Measurements from ENCODE around the gene COL4A1.

The COL4A1 gene

DNA sequence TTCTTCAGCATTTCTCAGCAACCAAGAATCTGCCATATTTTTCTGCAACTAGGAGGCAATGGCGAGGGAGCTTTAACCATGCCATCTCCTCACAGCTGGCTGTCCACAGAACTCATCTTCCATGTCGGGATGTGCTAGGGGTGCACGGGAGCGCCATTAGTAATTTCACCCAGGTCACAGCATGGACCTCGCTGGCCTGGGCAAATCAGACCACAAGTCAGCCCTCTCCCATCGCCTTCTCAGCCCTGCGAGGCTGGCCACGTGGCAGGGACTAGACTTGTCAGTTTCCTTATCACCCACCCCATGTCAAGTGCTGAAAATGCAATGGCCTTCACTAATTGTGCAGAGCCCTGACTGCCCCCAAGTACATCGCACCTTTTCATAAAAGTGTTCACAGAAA is 15.7 kb downstream of the COL4A1 start:
- no peak for DNase-seq (ENCODE audit: insufficient read length, low spot score)
- no peak for TF ChIP-seq POLR2A (IDR thresholded peaks at IDR 0.05; ENCODE audit: low read depth, low read length)
- FAIRE-seq, result no peak

GRCh38 chr13:110290826-110291225 is 16.1 kb downstream of the COL4A1 start:
- FAIRE-seq, result no peak
- TF ChIP-seq POLR2A (IDR thresholded peaks at IDR 0.05; ENCODE audit: low read depth, low read length), result no peak
- DNase-seq (ENCODE audit: insufficient read length, low spot score), result no peak

- no peak for TF ChIP-seq POLR2A (IDR thresholded peaks at IDR 0.05; ENCODE audit: low read depth, low read length)
- DNase-seq (ENCODE audit: insufficient read length, low spot score) (no peak), FAIRE-seq (no peak)
Observed at GRCh38 chr13:110290153-110290552, 16.8 kb downstream of the COL4A1 start.

DNA sequence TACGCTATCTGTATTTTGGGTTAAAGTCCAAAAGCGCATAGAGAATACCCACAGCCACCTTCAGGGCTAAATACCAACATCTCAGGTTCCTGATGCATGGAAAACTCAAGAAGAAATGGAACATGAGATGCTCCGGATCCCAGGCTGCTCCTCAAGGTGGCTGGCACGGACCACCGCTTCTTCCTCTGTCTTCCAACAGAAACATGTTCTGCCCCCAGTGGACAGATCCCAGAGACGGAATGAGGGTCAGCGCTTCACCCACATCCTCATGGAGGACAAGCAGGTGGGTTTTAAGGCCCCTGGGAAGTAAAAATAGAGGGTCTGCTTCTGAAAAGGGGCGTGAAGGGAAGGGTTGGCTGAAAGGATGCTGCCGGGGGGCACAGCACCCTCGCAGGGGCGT is 17.3 kb downstream of the COL4A1 start:
- DNase-seq (ENCODE audit: insufficient read length, low spot score), result no peak
- FAIRE-seq, result no peak
- TF ChIP-seq POLR2A (IDR thresholded peaks at IDR 0.05; ENCODE audit: low read depth, low read length), result no peak

DNA sequence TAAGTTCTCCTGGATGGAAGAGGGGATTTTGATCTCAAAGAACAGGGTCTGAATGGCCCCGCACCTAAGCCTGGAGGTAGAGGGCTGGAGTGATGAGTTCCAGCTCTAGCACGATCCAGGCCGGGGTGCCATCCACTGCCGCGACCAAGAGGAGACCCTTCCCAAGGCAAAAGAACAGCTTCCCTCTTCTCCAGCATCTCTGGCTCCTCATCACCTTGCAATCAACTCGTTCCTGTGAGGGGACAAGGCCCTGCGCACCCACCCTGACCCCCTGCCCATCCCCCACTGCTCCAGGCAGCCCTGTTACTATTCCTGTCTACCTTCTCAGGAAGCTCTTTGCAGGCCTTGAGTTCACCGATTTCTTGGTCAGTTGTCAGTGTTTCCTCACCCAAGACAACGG is 17.8 kb downstream of the COL4A1 start:
- FAIRE-seq (no peak), DNase-seq (ENCODE audit: insufficient read length, low spot score) (no peak)
- TF ChIP-seq POLR2A (IDR thresholded peaks at IDR 0.05; ENCODE audit: low read depth, low read length), result no peak

DNA sequence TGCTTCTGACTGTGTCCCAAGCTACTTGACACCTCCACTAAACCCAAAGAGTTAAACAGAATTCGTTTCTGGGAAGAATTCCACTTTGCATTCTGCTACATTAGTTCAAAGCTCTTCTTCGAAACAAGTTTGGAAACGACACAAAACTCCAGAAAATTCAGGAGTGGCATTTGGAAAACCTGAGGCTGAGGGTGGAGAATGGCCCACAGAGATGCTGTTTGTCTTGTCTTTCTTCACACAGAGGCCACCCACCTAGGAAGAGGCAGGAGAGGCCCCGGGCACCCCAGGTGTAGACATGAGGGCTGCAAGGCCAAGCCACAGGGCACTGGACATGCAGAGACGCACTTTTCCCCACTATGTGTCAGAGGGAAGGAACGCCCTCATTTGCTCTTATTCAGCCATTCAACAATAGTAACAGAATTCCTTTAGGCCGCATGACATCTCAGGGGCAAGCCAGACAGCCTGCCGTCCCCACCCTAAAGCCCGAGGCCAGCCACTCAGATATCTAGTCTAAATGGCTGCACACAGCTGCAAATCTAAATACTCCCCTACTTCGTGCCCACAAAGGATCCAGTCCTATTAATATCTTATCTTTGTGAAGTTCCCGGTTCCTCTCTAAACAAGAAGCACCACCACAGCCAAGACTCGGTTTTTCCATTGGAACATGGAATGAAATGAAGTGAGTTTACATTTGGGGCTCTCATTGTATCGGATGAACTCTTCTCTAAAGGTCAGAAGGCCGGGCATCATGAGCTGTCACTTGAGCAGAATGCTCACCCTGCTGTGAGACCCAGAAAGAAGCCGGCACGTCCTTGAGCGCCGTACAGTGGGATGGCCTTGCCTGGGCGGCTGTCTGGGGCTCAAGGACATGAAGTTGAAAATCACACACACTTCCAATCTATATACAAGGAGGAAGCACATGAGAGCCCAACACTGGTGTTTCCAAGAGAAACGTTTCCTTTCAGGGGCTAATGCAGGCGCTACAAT is 19.8 kb downstream of the COL4A1 start:
- FAIRE-seq (no peak), DNase-seq (ENCODE audit: insufficient read length, low spot score) (no peak)
- TF ChIP-seq POLR2A (IDR thresholded peaks at IDR 0.05; ENCODE audit: low read depth, low read length), result no peak

DNA sequence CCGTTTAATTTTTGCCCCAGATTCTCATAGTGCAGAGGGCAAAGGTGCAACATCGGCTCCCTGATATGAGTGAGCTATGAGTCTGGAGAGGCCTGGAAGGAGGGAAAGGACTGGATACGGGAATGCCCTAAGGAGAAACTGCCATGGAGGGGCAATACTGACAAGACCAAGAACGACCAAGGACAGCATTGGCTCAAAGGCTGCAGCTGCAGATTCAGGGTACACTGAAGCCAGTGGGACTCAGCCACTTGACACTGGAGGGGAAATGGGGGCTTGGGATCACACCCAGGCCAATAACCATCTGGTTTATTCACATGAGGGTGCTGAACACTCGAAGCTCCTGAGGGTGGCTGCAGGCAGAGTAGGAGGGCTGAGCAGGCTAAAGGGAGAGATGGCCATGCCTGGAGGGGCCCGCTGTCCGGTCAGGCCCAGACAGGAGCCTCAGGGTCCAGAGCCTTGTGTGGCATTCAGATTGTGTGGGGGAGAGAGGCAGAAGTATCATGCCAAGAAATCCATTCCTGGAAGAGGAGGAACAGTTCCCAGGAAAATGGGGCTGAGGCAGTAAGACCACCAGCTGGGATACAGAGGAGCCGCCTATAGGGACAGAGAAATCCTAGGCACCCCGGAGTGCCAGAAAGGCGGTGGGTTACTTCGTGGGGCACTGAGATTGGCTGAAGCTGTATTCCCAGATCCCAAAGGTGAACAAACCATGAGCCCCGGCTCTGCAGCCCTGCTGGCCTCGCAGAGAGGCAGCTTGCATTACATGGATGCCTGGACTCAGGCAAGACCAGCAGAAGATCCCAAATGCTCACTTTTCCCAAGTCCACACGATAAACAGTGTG is 20.7 kb downstream of the COL4A1 start:
- TF ChIP-seq POLR2A (IDR thresholded peaks at IDR 0.05; ENCODE audit: low read depth, low read length), result no peak
- DNase-seq (ENCODE audit: insufficient read length, low spot score) (no peak), FAIRE-seq (no peak)

GRCh38 chr13:110284779-110285484 is 22.0 kb downstream of the COL4A1 start:
- peak; percentile 78 for FAIRE-seq
- DNase-seq (ENCODE audit: insufficient read length, low spot score), result no peak
- TF ChIP-seq POLR2A (IDR thresholded peaks at IDR 0.05; ENCODE audit: low read depth, low read length), result no peak

- FAIRE-seq, result peak; percentile 15
- TF ChIP-seq POLR2A (IDR thresholded peaks at IDR 0.05; ENCODE audit: low read depth, low read length), result no peak
- no peak for DNase-seq (ENCODE audit: insufficient read length, low spot score)
Observed at GRCh38 chr13:110283736-110284517, 23.0 kb downstream of the COL4A1 start.

GRCh38 chr13:110282316-110282841 is 24.6 kb downstream of the COL4A1 start:
- FAIRE-seq (peak; percentile 85), DNase-seq (ENCODE audit: insufficient read length, low spot score) (no peak)
- no peak for TF ChIP-seq POLR2A (IDR thresholded peaks at IDR 0.05; ENCODE audit: low read depth, low read length)

- FAIRE-seq (peak; percentile 72), DNase-seq (ENCODE audit: insufficient read length, low spot score) (no peak)
- TF ChIP-seq POLR2A (IDR thresholded peaks at IDR 0.05; ENCODE audit: low read depth, low read length), result no peak
Observed at GRCh38 chr13:110281736-110282135, 25.2 kb downstream of the COL4A1 start.

DNA sequence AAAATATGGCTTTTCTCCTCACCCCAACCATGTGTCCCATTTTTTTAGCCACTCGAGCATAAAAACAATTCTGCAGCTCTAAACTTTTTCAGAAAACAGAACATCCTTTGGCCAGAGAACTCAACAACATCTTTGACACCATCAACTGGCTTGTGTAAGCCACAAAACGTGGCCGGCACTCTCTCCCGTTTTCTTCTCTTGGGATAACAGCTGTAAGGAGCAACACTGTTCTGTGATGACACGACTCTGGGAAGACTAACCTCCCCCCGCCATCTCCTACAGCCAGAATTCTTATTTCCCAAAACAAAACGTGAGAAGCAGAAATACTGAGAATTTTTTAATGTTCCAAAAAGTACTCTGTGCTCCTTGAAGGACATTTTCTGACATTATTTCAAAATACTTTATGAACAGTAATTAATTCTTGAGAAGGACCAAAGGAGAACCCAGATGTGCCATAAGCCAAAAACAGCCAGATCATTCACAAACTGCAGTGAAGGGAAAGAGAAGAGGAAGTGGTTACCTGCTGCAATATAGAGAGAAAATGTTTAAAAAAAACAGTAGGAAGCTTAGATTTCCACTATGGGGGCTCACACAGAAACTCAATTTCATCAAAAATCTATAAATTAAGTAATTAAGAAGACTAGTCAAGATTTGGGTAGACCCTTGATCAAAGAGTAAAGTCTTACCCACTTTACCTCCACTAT is 25.8 kb downstream of the COL4A1 start:
- DNase-seq (ENCODE audit: insufficient read length, low spot score) (no peak), FAIRE-seq (peak; percentile 6)
- TF ChIP-seq POLR2A (IDR thresholded peaks at IDR 0.05; ENCODE audit: low read depth, low read length), result no peak
